H1 (cell line): ENCODE results near the gene RNF144A. TPM values are rescaled to one million over a fixed set of nuclear protein-coding genes. Genes with fewer than 3 reads are reported as not detected.

Source experiments
- HDAC2 ChIP-seq, 2 experiments: fragments of 300-600 bp in 1 of 2; sonication (generic) in 1 of 2; IDR thresholded peaks; 2 replicates each; pipeline ENCODE4 v1.6.1; 2011 to 2012; ENCODE audit warnings: low read depth in 2 of 2, low read length in 2 of 2, mild to moderate bottlenecking in 2 of 2, moderate library complexity in 2 of 2, borderline replicate concordance in 1 of 2, inconsistent platforms in 1 of 2
- NANOG ChIP-seq: IDR thresholded peaks from 2 replicates; pipeline ENCODE4 v1.6.1; 2011; ENCODE audit warnings: low read length, low read depth, mild to moderate bottlenecking, inconsistent platforms; ENCODE audit not compliant: insufficient read depth, poor library complexity, severe bottlenecking
- SIRT6 ChIP-seq: IDR thresholded peaks from one replicate; pipeline ENCODE4 v1.7.1; 2012; ENCODE audit warnings: low read length, inconsistent platforms
- SP4 ChIP-seq: IDR thresholded peaks from 2 replicates; pipeline ENCODE4 v1.6.1; 2012; ENCODE audit warnings: low read length, inconsistent platforms
- polyA plus RNA-seq, 7 experiments: library from polyadenylated mRNA; depleted of rRNA in 3 of 7; stranded (reverse) in 5 of 7; unstranded in 2 of 7; fragments of >200 nt in 5 of 7; fragments of 200-250 nt in 2 of 7; gene quantifications; 1 replicate in 5 of 7; 2 replicates in 1 of 7; 4 replicates in 1 of 7; pipeline versions ENCODE4 v1.2.1 to v1.2.3, GENCODE V29; 2011 to 2013; ENCODE audit warnings: missing spikeins in 2 of 7, mixed read lengths in 2 of 7
- total RNA-seq: library from RNA; stranded (reverse); fragmentation: NEBNext Ultra II Directional; extraction: Animal tissue kit (Norgen Biotek cat#: 25700); gene quantifications from 2 replicates; pipeline ENCODE4 v1.2.1, GENCODE V29; 2021

Gene RNF144A
- total and polyA plus RNA-seq, 2 of the 8 experiments (the other 6 are each of a cell fraction or from before 2014, with no cell fraction given), result 14.0 to 15.0 TPM

- no peak for TF ChIP-seq SP4
- no peak for TF ChIP-seq HDAC2 (IDR thresholded peaks at IDR 0.05; ENCODE audit: borderline replicate concordance in 1 of 2, low read depth in 2 of 2, low read length in 2 of 2)
- TF ChIP-seq SIRT6, result no peak
- TF ChIP-seq NANOG, result no peak
Observed at GRCh38 chr2:6967301-6967700, 50.1 kb downstream of the RNF144A start (continued).
